ENCODE measurements around the gene MICA. TPM values are rescaled to one million over a fixed set of nuclear protein-coding genes. Genes with fewer than 3 reads are reported as not detected.

Gene MICA
- total and polyA plus RNA-seq, 9 of the 15 experiments (the other 6 are each of a cell fraction or from before 2014, with no cell fraction given) = 11.8 to 24.6 (median 16.7) TPM

DNA sequence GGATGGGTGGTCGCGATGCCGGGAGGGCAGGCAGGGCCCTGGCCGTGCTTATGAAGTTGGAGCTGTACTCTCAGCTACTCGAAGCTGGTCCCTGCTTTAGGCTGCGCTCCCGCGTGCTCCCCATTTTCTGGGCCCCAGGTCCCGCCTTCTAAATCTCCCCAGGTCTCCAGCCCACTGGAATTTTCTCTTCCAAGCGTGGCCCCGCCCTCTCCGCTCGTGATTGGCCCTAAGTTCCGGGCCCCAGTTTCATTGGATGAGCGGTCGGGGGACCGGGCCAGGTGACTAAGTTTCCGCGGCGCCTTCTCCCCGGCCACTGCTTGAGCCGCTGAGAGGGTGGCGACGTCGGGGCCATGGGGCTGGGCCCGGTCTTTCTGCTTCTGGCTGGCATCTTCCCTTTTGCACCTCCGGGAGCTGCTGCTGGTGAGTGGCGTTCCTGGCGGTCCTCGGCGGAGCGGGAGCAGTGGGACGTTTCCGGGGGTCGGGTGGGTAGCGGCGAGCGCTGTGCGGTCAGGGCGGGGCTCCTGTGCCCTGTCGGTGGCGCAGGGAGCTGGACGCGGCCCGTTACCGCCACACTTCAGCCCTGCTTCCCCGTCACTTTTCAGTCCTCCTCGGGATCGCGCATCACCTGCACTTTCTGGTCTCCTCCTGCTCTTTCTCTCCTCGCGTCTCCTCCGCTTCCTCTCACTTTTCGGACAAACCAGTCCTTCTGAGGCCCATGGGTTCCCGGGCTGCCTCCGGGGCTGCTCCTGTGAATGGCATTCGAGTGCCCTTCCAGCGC, at the start of gene MICA (continued):
- TF ChIP-seq MGA (IDR thresholded peaks at IDR 0.05) = peak; percentile 97
- TF ChIP-seq, protein P1, sequence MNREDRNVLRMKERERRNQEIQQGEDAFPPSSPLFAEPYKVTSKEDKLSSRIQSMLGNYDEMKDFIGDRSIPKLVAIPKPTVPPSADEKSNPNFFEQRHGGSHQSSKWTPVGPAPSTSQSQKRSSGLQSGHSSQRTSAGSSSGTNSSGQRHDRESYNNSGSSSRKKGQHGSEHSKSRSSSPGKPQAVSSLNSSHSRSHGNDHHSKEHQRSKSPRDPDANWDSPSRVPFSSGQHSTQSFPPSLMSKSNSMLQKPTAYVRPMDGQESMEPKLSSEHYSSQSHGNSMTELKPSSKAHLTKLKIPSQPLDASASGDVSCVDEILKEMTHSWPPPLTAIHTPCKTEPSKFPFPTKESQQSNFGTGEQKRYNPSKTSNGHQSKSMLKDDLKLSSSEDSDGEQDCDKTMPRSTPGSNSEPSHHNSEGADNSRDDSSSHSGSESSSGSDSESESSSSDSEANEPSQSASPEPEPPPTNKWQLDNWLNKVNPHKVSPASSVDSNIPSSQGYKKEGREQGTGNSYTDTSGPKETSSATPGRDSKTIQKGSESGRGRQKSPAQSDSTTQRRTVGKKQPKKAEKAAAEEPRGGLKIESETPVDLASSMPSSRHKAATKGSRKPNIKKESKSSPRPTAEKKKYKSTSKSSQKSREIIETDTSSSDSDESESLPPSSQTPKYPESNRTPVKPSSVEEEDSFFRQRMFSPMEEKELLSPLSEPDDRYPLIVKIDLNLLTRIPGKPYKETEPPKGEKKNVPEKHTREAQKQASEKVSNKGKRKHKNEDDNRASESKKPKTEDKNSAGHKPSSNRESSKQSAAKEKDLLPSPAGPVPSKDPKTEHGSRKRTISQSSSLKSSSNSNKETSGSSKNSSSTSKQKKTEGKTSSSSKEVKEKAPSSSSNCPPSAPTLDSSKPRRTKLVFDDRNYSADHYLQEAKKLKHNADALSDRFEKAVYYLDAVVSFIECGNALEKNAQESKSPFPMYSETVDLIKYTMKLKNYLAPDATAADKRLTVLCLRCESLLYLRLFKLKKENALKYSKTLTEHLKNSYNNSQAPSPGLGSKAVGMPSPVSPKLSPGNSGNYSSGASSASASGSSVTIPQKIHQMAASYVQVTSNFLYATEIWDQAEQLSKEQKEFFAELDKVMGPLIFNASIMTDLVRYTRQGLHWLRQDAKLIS (CRISPR knock-in tag; IDR thresholded peaks at IDR 0.05) = peak; percentile 83; the same call in 1 of the 2 replicates
- TF ChIP-seq JUN (IDR thresholded peaks at IDR 0.05; ENCODE audit: borderline replicate concordance, low read depth, low read length) = no peak
- TF ChIP-seq JUN (CRISPR knock-in tag; IDR thresholded peaks at IDR 0.05; ENCODE audit: borderline replicate concordance) = no peak
- no peak for TF ChIP-seq BHLHE40 (IDR thresholded peaks at IDR 0.05; ENCODE audit: low read length)
- TF ChIP-seq TBL1XR1 (IDR thresholded peaks at IDR 0.05; ENCODE audit: low read length in 2 of 2) = no peak
